GM18867 (cell line): ENCODE data around the gene ATP8B1.
"Not testable (repeated sequence)": the region's sequence is repeated elsewhere in the genome, so short reads cannot be mapped to it uniquely, and the experiment has no call there.

Experiments used
- ATAC-seq: cut with Tn5 transposase; IDR thresholded peaks from one replicate; pipeline ENCODE4 v1.9.1; 2021; ENCODE audit warnings: mild to moderate bottlenecking, moderate library complexity; ENCODE audit not compliant: unreplicated experiment

Gene ATP8B1

DNA sequence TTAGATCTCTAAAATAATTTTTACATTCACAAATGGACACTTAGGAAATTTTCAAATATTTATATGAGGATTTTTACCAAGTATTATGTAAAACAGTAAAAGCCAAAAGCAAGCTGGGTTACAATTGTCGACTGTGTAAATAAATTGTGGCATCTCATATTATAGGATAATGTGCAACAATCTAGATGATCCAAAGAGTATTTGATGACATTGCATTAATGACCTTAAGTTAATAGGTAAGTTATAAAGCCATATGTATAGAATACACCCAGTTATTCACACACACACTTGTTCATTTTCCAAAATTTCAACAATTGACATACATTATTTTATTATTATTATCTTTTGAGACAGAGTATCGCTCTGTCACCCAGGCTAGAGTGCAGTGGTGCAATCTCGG, 69.3 kb downstream of the ATP8B1 start:
- no peak for ATAC-seq

- ATAC-seq, result no peak
These were observed 73.0 kb downstream of the ATP8B1 start for GRCh38 chr18:57730146-57730545.

DNA sequence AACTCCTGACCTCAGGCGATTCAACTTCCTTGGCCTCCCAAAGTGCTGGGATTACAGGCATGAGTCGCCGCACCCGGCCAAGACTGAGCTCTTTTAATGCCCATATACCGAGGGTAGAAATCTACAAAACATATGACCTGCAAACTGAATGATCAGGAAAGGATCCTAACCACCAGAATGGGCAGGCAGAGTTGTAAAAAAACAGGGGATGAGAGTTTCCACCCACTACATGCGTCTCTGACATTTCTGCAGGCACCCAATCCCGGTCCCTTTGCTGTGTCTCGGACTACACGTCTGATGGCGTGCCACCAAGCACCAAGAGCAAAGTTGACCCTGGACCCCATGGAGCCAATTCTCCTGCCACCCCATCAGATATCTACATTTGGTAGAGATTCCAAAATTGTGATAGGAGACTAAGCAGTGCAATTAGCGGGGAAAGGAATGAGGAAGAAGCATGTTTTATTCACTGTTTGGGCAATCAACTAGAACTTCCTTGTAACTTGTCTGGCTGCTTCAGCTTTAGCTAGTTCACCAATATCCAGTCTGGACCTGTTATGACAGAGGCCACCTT, 74.1 kb downstream of the ATP8B1 start:
- no peak for ATAC-seq

DNA sequence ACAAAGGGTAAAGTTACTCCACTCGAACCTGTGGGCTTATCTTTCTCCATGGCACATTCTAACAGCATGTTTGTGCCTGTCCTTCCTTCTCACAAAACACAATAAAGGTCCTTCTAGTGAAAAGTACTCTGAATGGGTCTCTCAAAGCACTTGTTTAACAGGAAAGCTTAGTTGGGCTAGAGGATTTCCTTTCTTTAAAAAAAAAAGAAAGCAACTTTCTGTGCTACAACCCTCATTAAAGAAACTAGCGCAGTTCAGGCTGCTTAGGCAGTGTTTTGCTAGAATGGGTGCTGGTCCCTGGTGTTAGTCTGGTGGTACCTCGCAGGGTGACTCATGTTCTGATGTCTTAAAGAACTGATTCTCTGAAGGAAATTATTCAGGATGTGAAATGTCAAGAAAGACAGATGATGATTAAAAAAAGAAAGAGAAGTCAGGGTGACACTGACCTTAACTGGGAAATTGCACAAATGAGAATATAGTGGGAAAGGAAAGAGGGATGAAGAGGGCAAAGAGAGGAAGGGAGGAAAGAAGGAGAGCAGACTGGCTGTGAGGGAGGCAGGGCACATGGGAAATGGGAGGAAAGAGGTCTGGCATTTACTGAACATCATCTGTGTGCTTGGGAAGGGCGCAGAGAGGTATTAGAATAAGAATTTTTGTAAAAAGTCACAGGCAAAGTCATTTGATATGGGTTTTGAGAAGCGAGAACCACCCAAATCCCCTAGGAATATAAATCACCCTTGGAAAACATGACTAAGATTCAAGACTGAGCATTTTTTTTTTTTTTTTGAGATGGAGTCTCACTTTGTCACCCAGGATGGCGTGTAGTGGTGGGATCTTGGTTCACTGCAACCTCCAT, 74.9 kb downstream of the ATP8B1 start:
- ATAC-seq, result no peak

GRCh38 chr18:57719211-57719935, 83.7 kb downstream of the ATP8B1 start:
- ATAC-seq, result not testable (repeated sequence)

- ATAC-seq, result no peak
These were observed 86.6 kb downstream of the ATP8B1 start for GRCh38 chr18:57716549-57716948.

DNA sequence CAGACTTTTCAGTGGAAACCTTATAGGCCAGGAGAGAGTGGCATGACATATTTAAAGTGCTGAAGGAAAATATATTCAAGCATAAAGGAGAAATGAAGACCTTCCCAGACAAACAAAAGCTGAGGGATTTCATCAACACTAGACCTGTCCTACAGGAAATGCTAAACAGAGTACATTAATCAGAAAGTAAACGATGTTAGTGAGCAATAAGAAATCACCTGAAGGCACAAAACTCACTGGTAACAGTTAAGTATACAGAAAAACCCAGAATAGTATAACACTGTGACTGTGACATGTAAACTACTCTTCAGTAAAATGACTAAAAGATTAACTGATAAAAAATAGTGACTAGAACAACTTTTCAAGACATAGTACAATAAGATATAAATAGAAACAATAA, 87.4 kb downstream of the ATP8B1 start:
- ATAC-seq, result no peak

GRCh38 chr18:57715073-57715472, 88.0 kb downstream of the ATP8B1 start:
- no peak for ATAC-seq

GRCh38 chr18:57710226-57710625, 92.9 kb downstream of the ATP8B1 start:
- ATAC-seq, result no peak

- ATAC-seq, result no peak
These were observed 93.8 kb downstream of the ATP8B1 start for GRCh38 chr18:57709335-57709734.

GRCh38 chr18:57708288-57708687, 94.8 kb downstream of the ATP8B1 start:
- ATAC-seq, result no peak

- no peak for ATAC-seq
These were observed 97.1 kb downstream of the ATP8B1 start for GRCh38 chr18:57705832-57706595.

- ATAC-seq, result no peak
These were observed 98.1 kb downstream of the ATP8B1 start for GRCh38 chr18:57705011-57705410.

DNA sequence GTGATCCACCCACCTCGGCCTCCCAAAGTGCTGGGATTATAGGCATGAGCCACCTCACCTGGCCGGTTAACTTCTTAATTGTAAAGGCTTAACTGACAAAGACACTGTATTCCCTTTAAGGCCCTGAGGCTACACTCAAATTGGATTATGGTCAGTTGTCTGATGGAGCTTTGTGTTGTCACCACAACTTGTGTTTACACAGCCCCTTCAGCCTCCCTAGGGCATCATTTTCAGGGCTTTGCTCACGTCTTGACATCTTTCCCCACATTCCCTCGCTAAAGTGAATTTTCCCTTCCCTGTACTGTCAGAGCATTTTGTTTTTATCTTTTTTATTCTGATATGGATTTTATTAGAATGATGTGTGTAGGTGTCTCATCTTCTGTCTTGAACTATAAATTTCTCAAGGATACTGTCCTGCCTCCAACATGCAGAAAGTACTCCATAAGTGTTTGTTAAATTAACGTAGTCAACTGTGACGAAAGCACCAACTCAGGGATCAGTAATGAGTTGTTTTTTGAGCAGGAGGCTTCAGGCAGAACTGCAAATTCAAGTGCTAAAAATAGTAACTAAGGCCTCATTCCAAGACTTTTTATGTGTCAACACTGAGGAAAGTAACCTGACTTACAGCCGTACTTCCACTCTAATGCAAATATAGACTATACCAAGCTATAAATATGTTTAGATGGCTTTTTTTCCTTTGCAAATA, 104.4 kb downstream of the ATP8B1 start:
- ATAC-seq, result no peak

DNA sequence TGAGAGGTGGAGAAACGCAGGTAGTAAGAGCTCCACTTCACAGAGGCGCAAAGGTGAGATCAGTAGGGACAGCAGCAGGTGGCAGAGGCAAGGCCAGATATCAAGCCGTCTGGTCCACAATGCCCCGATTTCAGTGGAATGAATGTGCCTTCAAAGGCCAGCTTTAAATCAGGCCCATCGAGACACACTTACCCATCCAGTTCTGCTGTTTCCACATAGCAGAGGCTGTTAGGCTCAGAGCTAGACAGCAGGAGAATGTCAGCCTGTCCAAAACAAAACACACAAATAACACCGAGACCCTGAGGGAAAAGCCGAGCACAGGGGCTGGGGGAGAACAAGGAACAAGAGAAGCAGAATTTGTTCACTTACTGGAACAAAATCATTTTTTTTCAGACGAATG, 105.7 kb downstream of the ATP8B1 start:
- ATAC-seq, result no peak

GRCh38 chr18:57696271-57696670, 106.8 kb downstream of the ATP8B1 start:
- ATAC-seq, result no peak

- no peak for ATAC-seq
These were observed 111.8 kb downstream of the ATP8B1 start for GRCh38 chr18:57691363-57691762.

DNA sequence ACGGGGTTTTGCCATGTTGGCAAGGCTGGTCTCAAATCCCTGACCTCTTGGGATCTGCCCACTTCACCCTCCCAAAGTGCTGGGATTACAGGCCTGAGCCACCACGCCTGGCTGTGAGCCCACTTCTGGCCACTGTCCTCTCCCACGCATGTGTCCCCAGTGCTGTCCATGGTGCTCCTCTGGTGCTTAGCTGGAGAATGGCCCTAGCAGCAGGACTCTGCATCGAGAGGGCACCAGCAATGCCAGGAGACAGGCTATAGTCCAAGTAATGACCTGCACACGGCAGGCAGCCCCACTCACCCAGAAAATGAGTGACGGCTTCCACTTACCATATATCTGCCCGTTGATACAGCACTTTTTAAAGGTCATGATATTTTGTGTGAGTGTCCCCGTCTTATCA, 115.1 kb downstream of the ATP8B1 start:
- no peak for ATAC-seq

DNA sequence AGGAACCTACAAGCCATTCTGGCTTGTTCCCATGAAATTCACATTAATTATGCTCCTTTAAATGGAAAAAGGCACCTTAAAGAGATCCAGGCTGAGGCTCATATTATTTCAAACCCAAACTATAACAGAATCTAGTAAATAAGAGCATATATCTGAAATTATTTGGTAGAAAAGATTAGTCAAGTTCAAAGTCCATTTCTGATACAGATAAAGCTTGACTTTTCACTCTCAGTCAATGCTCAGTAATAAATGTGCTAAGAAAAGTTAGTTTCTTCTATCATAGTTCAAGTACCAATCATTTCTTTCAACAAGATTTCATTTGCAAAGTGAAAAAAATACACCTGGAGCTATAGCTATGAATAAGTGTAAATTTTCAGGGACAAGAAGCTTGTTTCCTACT, 119.6 kb downstream of the ATP8B1 start:
- ATAC-seq, result no peak
